GM12874 (cell line): ENCODE measurements around the gene TFCP2.

Experiments
- TF ChIP-seq, protein P1 (sequence below): IDR thresholded peaks from 2 replicates; pipeline ENCODE4 v1.5.1; 2011; ENCODE audit warnings: low read depth, mild to moderate bottlenecking, control low read depth, low read length, moderate library complexity; ENCODE audit not compliant: insufficient read depth

TFCP2 gene

DNA sequence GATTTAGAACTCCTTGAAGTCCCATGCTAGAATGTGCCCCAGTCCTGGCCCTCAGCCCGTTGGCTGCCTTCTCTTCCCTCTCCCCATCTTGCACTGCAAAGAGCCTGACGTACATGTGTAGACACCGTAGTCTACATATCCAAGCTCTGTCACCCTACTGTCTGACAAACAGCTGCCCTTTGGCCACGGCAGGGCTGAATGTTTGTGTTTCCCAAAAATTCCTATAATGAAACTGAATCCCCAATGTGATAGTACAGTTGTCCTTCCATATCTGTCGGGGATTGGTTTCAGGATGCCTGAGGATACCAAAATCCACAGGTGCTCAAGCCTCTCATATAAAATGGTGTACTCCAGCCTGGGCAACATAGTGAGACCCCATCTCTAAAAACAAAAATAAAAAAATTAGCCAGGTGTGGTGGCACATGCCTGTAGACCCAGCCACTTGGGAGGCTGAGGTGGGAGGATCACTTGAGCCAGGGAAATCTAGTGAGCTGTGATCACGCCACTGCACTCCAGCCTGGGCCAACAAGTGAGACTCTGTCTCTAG, 12.3 kb upstream of the TFCP2 start:
- TF ChIP-seq, protein P1, sequence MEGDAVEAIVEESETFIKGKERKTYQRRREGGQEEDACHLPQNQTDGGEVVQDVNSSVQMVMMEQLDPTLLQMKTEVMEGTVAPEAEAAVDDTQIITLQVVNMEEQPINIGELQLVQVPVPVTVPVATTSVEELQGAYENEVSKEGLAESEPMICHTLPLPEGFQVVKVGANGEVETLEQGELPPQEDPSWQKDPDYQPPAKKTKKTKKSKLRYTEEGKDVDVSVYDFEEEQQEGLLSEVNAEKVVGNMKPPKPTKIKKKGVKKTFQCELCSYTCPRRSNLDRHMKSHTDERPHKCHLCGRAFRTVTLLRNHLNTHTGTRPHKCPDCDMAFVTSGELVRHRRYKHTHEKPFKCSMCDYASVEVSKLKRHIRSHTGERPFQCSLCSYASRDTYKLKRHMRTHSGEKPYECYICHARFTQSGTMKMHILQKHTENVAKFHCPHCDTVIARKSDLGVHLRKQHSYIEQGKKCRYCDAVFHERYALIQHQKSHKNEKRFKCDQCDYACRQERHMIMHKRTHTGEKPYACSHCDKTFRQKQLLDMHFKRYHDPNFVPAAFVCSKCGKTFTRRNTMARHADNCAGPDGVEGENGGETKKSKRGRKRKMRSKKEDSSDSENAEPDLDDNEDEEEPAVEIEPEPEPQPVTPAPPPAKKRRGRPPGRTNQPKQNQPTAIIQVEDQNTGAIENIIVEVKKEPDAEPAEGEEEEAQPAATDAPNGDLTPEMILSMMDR, result no peak

DNA sequence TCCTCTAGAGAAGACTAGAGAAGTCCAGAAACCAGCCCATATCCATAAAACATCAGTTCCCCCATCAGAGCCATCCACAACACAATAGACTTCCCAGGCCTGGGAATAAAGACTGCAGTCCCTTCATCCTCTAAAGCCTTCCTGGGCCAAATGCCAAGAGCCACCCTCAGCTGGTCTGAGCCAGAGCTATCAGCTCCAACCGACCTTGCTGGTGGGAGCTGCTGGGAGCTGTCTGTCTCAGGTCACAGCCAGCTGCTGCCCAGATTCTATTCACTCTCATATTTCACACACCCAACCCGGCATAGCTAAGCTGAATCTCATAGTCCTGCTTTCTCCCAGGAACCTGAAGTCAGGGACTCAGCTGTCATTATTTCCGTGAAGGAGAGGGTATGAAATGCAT, 10.9 kb upstream of the TFCP2 start:
- TF ChIP-seq, protein P1, result no peak

DNA sequence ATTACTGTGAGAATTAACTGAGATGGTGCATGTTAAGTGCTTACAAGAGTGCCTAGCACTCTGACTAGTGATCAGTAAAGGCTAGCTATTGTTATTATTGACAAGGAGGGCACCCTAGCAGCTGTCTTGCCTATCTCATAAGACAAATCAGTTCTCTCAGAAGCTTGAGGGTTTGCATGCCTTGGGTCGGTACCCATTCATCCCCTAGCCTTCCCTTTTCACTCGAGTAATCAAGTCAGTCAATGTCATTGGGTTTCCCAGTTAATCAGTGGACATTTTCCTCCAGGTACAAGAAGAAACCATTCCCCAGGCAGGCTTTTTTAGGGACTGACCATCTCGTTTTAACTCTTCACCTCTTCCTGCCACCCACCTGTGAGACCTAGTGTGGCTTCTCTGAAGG, 10.4 kb upstream of the TFCP2 start:
- TF ChIP-seq, protein P1, result no peak

DNA sequence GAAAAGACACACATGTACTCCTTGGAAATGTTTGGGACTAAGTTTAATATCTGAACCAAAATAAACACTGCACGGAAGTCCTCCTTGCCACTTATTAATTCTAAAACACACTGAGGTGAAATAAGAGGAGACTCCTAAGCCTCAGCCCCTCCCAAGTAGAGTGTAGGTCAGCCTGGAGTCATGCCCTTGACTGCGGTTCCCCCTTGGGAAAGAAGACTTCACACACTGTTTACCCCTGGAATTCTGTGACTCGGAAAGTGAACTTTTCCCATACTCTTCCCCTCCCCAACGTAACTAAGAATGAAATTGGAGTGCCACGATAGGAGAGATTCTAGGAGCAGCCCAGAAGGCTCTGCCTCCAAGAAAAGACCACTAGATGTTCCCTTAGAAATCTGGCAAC, 8.6 kb upstream of the TFCP2 start:
- TF ChIP-seq, protein P1, result no peak

DNA sequence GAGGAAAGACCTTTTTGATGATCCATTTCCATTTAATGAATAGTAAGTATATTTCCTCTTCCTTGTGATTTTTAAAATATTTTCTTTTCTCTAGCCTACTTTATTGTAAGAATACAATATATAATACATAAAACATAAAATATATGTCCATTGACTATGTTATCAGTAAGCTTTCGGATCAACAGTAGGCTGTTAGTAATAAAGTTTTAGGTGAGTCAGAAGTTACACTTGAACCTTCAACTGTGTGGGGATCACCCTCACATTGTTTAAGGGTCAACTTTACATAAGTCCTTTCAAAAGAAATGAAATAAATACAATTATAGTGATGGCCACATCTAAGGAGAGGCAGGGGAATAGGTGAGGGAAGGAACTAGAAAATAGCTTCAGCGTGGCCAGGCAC, 5.0 kb upstream of the TFCP2 start:
- TF ChIP-seq, protein P1, result no peak

DNA sequence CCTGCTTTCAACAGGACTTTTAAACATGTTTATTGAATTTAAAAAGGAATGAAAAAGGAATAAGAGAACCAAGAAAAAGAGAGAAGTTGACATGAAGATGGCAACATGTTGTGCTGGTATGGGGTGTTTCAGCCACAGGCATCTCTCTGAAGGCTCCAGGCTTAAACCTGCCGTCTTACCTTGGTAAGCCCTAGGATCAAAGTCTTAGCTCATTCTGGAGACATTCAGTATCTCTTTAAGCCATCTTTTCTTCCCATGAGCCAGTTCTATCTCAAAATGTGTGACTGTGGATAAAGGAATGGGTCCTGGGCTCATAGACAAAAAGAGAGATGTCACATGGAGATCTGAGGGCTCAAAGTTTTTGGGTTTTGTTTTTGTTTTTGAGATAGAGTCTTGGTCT, 1.6 kb upstream of the TFCP2 start:
- TF ChIP-seq, protein P1, result no peak

DNA sequence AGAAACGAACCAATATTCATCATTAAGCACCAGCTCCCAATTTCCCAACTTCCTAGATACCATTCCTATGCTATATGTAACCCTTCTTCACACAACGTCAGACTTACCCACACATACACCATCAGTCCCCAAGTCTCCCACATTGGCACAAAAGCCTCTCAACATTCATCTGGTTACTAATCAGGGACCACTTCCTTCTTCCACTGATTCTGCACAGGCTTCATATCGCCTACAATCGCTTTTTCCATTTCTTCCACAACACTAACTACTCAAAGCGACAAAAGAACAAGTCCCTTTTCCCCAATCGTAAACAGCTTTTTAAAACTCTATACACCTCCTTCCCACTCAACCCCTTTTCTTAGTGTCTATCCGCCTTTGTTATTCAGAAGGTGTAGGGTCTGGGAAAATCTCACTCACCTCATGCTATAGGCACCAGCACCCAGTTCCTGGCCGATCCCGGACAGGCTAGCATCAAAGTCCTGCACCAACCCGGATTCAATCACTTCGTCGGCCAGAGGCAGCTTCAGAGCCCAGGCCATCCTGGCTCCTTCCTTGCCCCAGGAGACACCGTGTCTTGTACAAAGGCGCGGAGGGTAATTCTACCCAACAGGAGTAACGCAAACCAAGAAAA, 936 bp downstream of the TFCP2 start:
- TF ChIP-seq, protein P1, result no peak
